ENCODE data around the gene RPS15A.
"Not testable (repeated sequence)": the region's sequence is repeated elsewhere in the genome, so short reads cannot be mapped to it uniquely, and the experiment has no call there.

- not testable (repeated sequence) for TF ChIP-seq CTCF, POLR2A (IDR thresholded peaks at IDR 0.05)
Measured at GRCh38 chr16:18738768-18739167, 51.4 kb downstream of the RPS15A start.
